Stimulated activated CD4-positive, alpha-beta T cell treated with anti-CD3 and anti-CD28 coated beads, Interleukin-2, amount 100 ng/mL, for 4 hours (primary cell): ENCODE data around the gene NKAPL.
"Not testable (repeated sequence)": the region's sequence is repeated elsewhere in the genome, so short reads cannot be mapped to it uniquely, and the experiment has no call there.

ENCODE experiments used
- DNase-seq: peaks from one replicate; pipeline ENCODE4 v3.0.0-alpha.2; 2020; ENCODE audit warnings: low read depth

The NKAPL gene

DNA sequence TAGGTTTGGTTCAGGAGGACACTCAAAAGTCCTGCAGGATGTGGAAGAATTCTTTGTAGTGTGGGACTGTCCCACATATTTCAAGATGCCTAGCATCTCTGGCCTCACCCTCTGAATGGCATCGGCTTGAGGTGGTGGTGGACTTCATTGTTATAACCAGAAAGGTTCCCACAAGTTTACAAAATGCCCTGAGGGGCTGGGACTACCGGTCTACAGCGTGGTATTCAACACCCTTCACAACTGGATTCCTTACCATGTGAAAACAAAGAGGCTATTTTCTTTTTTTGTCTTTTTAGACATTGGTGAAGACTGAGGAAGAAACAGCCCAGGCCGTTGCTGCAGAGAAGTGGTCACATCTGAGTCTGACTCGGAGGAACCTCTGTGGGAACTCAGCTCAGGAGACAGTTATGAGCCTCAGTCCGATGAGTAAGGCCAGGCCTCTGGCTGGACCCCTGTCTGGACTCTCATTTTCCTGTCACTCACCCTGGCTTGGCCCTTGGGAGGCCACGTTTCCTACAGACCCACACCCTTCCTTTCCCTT, 37.5 kb downstream of the NKAPL start:
- no peak for DNase-seq

DNA sequence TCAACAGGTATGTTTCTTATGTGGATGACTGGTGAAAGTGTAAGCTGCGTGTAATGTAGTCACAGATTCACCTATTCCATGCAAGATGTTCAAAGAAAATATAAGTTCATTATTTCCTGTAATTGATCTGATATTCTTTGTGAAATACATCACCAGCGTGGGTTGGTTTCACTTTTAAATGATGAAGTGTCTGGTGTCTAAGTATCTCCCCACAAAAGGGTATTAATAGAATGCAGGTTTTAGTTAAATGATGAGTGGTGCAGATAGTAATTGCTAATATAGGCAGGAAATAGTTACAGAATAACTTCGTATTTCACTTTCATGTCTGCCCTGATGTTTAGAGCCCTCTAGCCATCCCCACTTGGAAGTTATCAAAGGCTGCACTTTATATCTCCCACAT, 44.5 kb downstream of the NKAPL start:
- DNase-seq = no peak

DNA sequence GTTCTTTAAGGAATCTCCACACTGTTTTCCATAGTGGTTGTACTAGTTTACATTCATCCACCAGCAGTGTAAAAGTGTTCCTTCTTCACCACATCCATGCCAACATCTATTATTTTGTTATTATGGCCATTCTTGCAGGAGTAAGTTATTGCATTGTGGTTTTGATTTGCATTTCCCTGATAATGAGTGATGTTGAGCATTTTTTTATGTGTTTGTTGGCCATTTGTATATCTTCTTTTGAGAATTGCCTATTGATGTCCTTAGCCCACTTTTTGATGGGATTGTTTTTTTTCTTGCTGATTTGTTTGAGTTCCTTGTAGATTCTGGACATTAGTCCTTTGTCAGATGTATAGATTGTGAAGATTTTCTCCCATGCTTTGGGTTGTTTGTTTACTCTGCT, 47.3 kb downstream of the NKAPL start:
- DNase-seq = not testable (repeated sequence)
